Measurements from ENCODE around the gene HTR2A.

DNA sequence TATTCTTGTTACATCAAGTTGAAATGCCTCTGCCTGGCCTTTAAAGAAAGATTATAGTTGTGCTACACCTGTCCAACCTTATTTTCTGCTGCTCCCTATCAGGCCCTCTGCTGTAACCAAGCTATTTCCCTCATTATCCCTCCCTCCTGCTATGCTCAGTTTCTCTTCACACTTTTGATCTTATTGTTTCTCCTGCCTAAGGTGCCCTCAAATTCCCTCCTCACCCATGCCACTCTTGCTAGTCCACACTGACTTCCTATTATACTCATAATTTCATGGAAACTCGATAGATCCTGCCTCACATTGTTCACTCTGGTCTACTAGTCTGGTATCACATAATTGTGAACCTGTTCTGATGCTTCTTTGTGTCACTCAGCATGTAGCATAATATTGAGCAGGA lies 80.5 kb downstream of the HTR2A start:
- TF ChIP-seq CTCF (IDR thresholded peaks at IDR 0.05; ENCODE audit: insufficient read depth, low read length, poor library complexity, severe bottlenecking) (no peak), EZH2phosphoT487 (conservative IDR thresholded peaks at IDR 0.05; ENCODE audit: low read length) (no peak)

Data from SU-DHL-6 (cell line).